ENCODE measurements around the gene FZD7. TPM values are rescaled to one million over a fixed set of nuclear protein-coding genes. Genes with fewer than 3 reads are reported as not detected.

Gene FZD7
- total and polyA plus RNA-seq, 11 donors, result 1.7 to 42.0 (median 19.3) TPM

DNA sequence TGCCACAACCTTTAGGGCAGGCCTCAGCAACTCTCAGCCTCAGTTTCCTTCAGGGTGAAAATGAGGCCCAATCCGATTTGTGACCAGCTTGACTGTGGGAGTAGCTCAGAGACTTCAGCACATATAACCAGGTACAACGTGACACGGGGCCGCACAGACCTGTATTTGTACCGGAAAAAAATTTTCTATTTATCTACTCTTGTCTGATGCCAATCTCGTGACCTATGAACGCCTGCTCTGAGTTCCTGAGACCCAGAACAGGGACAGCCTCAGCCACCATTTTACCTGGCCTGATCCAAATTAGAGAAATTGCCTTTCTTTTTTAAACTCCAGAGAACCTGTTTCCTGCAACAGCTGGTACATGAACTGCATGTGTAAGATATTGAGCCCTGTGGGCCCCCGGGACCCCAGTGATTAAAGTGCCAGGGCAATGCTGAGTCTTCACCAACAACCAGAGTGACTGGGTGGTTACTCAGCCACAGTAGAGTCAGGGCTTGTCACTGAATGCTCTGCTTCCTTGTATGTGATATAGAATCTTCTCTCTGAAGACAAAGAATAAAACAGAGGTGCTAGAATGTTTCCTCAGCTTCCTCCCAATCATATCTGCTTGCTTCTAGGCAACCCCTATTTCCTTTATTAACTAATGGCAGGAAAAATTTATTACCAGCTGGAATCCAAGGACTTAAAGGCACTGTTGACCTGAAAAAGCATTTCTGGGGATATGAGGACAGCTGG, 47.8 kb upstream of the FZD7 start:
- Histone ChIP-seq H3K9me3 (no peaks in the 10 kb centered on the region), H3K27ac (no peak overlapping the region), H3K4me3 (no peak overlapping the region), H3K4me1 (no peaks in the 10 kb centered on the region), H3K27me3 (no peaks in the 10 kb centered on the region), H3K36me3 (no peaks in the 10 kb centered on the region)
- TF ChIP-seq POLR2A (IDR thresholded peaks at IDR 0.05), result no peak
- TF ChIP-seq, protein P1, sequence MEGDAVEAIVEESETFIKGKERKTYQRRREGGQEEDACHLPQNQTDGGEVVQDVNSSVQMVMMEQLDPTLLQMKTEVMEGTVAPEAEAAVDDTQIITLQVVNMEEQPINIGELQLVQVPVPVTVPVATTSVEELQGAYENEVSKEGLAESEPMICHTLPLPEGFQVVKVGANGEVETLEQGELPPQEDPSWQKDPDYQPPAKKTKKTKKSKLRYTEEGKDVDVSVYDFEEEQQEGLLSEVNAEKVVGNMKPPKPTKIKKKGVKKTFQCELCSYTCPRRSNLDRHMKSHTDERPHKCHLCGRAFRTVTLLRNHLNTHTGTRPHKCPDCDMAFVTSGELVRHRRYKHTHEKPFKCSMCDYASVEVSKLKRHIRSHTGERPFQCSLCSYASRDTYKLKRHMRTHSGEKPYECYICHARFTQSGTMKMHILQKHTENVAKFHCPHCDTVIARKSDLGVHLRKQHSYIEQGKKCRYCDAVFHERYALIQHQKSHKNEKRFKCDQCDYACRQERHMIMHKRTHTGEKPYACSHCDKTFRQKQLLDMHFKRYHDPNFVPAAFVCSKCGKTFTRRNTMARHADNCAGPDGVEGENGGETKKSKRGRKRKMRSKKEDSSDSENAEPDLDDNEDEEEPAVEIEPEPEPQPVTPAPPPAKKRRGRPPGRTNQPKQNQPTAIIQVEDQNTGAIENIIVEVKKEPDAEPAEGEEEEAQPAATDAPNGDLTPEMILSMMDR (IDR thresholded peaks at IDR 0.05), result no peak
- ATAC-seq (no peak), DNase-seq (no peak)
- 88 to 93% (median 89%) methylated on average over 8 of the region's 8 CpGs for WGBS, 4 donors
- intact Hi-C loops (cut with DNase I), result no loop called here

DNA sequence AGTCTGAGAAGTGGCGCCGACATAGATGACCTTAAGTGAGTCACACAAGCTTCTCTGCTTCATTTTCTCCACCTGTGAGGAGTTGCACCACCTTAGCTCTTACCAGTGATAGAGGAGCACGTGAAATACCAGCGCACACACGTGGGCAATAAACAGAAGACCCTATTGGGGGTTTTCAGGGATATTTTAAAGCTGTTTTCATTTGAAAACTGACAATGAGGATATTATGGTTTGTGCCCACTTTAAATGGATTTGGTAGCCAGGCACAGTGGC, 47.3 kb upstream of the FZD7 start:
- H3K4me3 ChIP-seq, result no peak overlapping the region
- 80 to 93% (median 89%) methylated on average over 5 of the region's 5 CpGs for WGBS, 4 donors
- ATAC-seq (no peak), DNase-seq (no peak)
- TF ChIP-seq, protein P1 (IDR thresholded peaks at IDR 0.05), result no peak
- TF ChIP-seq POLR2A (IDR thresholded peaks at IDR 0.05), result no peak
- no peaks in the 10 kb centered on the region for H3K27me3 ChIP-seq
- H3K4me1 ChIP-seq, result no peaks in the 10 kb centered on the region
- H3K9me3 ChIP-seq, result no peaks in the 10 kb centered on the region
- H3K36me3 ChIP-seq, result no peaks in the 10 kb centered on the region
- intact Hi-C loops (cut with DNase I), result no loop called here
- H3K27ac ChIP-seq, result no peak overlapping the region

DNA sequence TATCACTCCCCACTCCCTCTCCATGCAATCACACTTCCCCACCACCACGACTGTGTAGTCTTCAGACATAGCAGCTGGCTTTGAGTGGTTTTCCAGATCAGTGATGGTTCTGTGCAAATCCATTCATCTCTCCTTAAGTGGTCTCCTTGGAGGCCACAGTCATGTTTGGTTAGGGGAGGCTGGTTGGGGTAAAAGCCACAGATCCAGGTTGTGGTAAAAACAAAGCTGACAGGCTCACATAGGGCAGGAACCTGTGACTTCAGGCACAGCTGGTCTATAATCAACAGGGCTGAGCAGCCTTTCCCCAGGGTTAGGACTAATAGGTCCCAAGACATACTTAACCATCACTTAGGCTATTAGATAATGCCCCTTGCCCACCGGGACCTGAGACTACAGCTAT, 46.2 kb upstream of the FZD7 start:
- TF ChIP-seq POLR2A (IDR thresholded peaks at IDR 0.05), result no peak
- TF ChIP-seq, protein P1 (IDR thresholded peaks at IDR 0.05), result no peak
- intact Hi-C loops (cut with DNase I), result no loop called here
- DNase-seq (no peak), ATAC-seq (no peak)
- Histone ChIP-seq H3K4me3 (no peak overlapping the region), H3K4me1 (no peaks in the 10 kb centered on the region), H3K36me3 (no peaks in the 10 kb centered on the region), H3K27me3 (no peaks in the 10 kb centered on the region), H3K27ac (no peak overlapping the region), H3K9me3 (no peaks in the 10 kb centered on the region)
- WGBS, 4 donors, result 76 to 91% (median 80%) methylated on average over 2 of the region's 2 CpGs

DNA sequence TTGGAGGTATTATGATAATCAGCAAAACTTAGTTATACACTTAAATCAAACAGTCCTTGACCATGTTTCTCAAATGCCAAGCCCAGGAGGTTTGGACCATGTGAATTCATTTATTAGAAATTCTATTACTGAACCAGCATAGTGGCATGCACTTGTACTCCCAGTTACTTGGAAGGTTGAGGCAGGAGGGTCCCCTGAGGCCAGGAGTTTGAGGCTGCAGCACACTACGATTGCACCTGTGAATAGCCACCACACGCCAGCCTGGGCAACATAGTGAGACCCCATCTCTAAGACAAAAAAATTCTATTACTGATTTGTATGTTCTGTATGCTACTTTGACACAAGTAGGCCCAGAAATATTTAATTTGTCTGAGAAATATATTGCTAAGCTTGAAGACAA, 43.6 kb upstream of the FZD7 start:
- WGBS, 4 donors, result 93 to 98% (median 95%) methylated on average over 2 of the region's 2 CpGs
- ATAC-seq (no peak), DNase-seq (no peak)
- no peak overlapping the region for H3K4me3 ChIP-seq
- no peaks in the 10 kb centered on the region for H3K36me3 ChIP-seq
- TF ChIP-seq POLR2A (IDR thresholded peaks at IDR 0.05), result no peak
- TF ChIP-seq, protein P1 (IDR thresholded peaks at IDR 0.05), result no peak
- intact Hi-C loops (cut with DNase I), result no loop called here
- H3K9me3 ChIP-seq, result no peaks in the 10 kb centered on the region
- no peak overlapping the region for H3K27ac ChIP-seq
- no peaks in the 10 kb centered on the region for H3K27me3 ChIP-seq
- no peaks in the 10 kb centered on the region for H3K4me1 ChIP-seq
